ENCODE results near the gene TMEM179.
"Not testable (repeated sequence)": the region's sequence is repeated elsewhere in the genome, so short reads cannot be mapped to it uniquely, and the experiment has no call there.

TMEM179 gene

GRCh38 chr14:104580961-104581360 lies 23.6 kb downstream of the TMEM179 start:
- Histone ChIP-seq H3K9me3 (ENCODE audit: control insufficient read depth, low read length) (no peaks in the 10 kb centered on the region), H3K27ac (ENCODE audit: insufficient read depth, low read length, poor library complexity, severe bottlenecking) (no peak overlapping the region), H3K4me3 (ENCODE audit: insufficient read depth, low read depth, low read length, poor library complexity, severe bottlenecking) (no peak overlapping the region), H3K27me3 (replicated peaks; ENCODE audit: control insufficient read depth, insufficient read depth, low read length, poor library complexity, severe bottlenecking) (no peaks in the 10 kb centered on the region), H3K36me3 (ENCODE audit: control insufficient read depth, insufficient read depth, low read length) (no peaks in the 10 kb centered on the region), H3K4me1 (ENCODE audit: control insufficient read depth, insufficient read depth, low read length, poor library complexity, severe bottlenecking) (no peaks in the 10 kb centered on the region)
- DNase-seq = no peak

- H3K4me3 ChIP-seq (ENCODE audit: insufficient read depth, low read depth, low read length, poor library complexity, severe bottlenecking); H3K27ac ChIP-seq (ENCODE audit: insufficient read depth, low read length, poor library complexity, severe bottlenecking); H3K36me3 ChIP-seq (ENCODE audit: control insufficient read depth, insufficient read depth, low read length); H3K9me3 ChIP-seq (ENCODE audit: control insufficient read depth, low read length); DNase-seq; H3K27me3 ChIP-seq (replicated peaks; ENCODE audit: control insufficient read depth, insufficient read depth, low read length, poor library complexity, severe bottlenecking); H3K4me1 ChIP-seq (ENCODE audit: control insufficient read depth, insufficient read depth, low read length, poor library complexity, severe bottlenecking): not testable (repeated sequence)
Measured at GRCh38 chr14:104579939-104580338, 24.6 kb downstream of the TMEM179 start.

- H3K4me3 ChIP-seq (ENCODE audit: insufficient read depth, low read depth, low read length, poor library complexity, severe bottlenecking) = no peak within 1 kb of the TSS
- no peak for DNase-seq
Measured at GRCh38 chr14:104579507-104579906, 25.1 kb downstream of the TMEM179 start, which contains the start of gene C14orf180. Gene C14orf180 (plus strand): TSS chr14:104579764. CDS start chr14:104586431, 6,667 bp downstream.

GRCh38 chr14:104578321-104578720 lies 26.3 kb downstream of the TMEM179 start:
- H3K9me3 ChIP-seq (ENCODE audit: control insufficient read depth, low read length) = no peaks in the 10 kb centered on the region
- H3K4me1 ChIP-seq (ENCODE audit: control insufficient read depth, insufficient read depth, low read length, poor library complexity, severe bottlenecking) = no peaks in the 10 kb centered on the region
- no peak overlapping the region for H3K4me3 ChIP-seq (ENCODE audit: insufficient read depth, low read depth, low read length, poor library complexity, severe bottlenecking)
- H3K27ac ChIP-seq (ENCODE audit: insufficient read depth, low read length, poor library complexity, severe bottlenecking) = no peak overlapping the region
- H3K27me3 ChIP-seq (replicated peaks; ENCODE audit: control insufficient read depth, insufficient read depth, low read length, poor library complexity, severe bottlenecking) = no peaks in the 10 kb centered on the region
- no peak for DNase-seq
- no peaks in the 10 kb centered on the region for H3K36me3 ChIP-seq (ENCODE audit: control insufficient read depth, insufficient read depth, low read length)

More at GRCh38 chr14:104579507-104579906, 25.1 kb downstream of the TMEM179 start, which contains the start of gene C14orf180:
- no peaks in the 10 kb centered on the region for H3K36me3 ChIP-seq (ENCODE audit: control insufficient read depth, insufficient read depth, low read length)
- H3K27me3 ChIP-seq (replicated peaks; ENCODE audit: control insufficient read depth, insufficient read depth, low read length, poor library complexity, severe bottlenecking) = no peaks in the 10 kb centered on the region
- no peak within 1 kb of the TSS for H3K27ac ChIP-seq (ENCODE audit: insufficient read depth, low read length, poor library complexity, severe bottlenecking)
- no peaks in the 10 kb centered on the region for H3K9me3 ChIP-seq (ENCODE audit: control insufficient read depth, low read length)
- H3K4me1 ChIP-seq (ENCODE audit: control insufficient read depth, insufficient read depth, low read length, poor library complexity, severe bottlenecking) = no peaks in the 10 kb centered on the region

GRCh38 chr14:104577847-104578301 lies 26.7 kb downstream of the TMEM179 start:
- no peaks in the 10 kb centered on the region for H3K27me3 ChIP-seq (replicated peaks; ENCODE audit: control insufficient read depth, insufficient read depth, low read length, poor library complexity, severe bottlenecking)
- H3K4me1 ChIP-seq (ENCODE audit: control insufficient read depth, insufficient read depth, low read length, poor library complexity, severe bottlenecking) = no peaks in the 10 kb centered on the region
- no peak for DNase-seq
- no peak overlapping the region for H3K27ac ChIP-seq (ENCODE audit: insufficient read depth, low read length, poor library complexity, severe bottlenecking)
- no peaks in the 10 kb centered on the region for H3K36me3 ChIP-seq (ENCODE audit: control insufficient read depth, insufficient read depth, low read length)
- no peaks in the 10 kb centered on the region for H3K9me3 ChIP-seq (ENCODE audit: control insufficient read depth, low read length)
- H3K4me3 ChIP-seq (ENCODE audit: insufficient read depth, low read depth, low read length, poor library complexity, severe bottlenecking) = no peak overlapping the region

GRCh38 chr14:104577426-104577825 lies 27.1 kb downstream of the TMEM179 start:
- H3K27me3 ChIP-seq (replicated peaks; ENCODE audit: control insufficient read depth, insufficient read depth, low read length, poor library complexity, severe bottlenecking) = no peaks in the 10 kb centered on the region
- no peak for DNase-seq
- no peak overlapping the region for H3K27ac ChIP-seq (ENCODE audit: insufficient read depth, low read length, poor library complexity, severe bottlenecking)
- no peaks in the 10 kb centered on the region for H3K4me1 ChIP-seq (ENCODE audit: control insufficient read depth, insufficient read depth, low read length, poor library complexity, severe bottlenecking)
- H3K4me3 ChIP-seq (ENCODE audit: insufficient read depth, low read depth, low read length, poor library complexity, severe bottlenecking) = no peak overlapping the region
- no peaks in the 10 kb centered on the region for H3K9me3 ChIP-seq (ENCODE audit: control insufficient read depth, low read length)
- H3K36me3 ChIP-seq (ENCODE audit: control insufficient read depth, insufficient read depth, low read length) = no peaks in the 10 kb centered on the region

GRCh38 chr14:104576970-104577332 lies 27.6 kb downstream of the TMEM179 start:
- no peak overlapping the region for H3K4me3 ChIP-seq (ENCODE audit: insufficient read depth, low read depth, low read length, poor library complexity, severe bottlenecking)

GRCh38 chr14:104576232-104576969 lies 28.2 kb downstream of the TMEM179 start:
- H3K27ac ChIP-seq (ENCODE audit: insufficient read depth, low read length, poor library complexity, severe bottlenecking) = no peak overlapping the region
- DNase-seq = no peak
- no peaks in the 10 kb centered on the region for H3K36me3 ChIP-seq (ENCODE audit: control insufficient read depth, insufficient read depth, low read length)
- H3K4me1 ChIP-seq (ENCODE audit: control insufficient read depth, insufficient read depth, low read length, poor library complexity, severe bottlenecking) = no peaks in the 10 kb centered on the region
- no peaks in the 10 kb centered on the region for H3K9me3 ChIP-seq (ENCODE audit: control insufficient read depth, low read length)
- H3K27me3 ChIP-seq (replicated peaks; ENCODE audit: control insufficient read depth, insufficient read depth, low read length, poor library complexity, severe bottlenecking) = no peaks in the 10 kb centered on the region
- no peak overlapping the region for H3K4me3 ChIP-seq (ENCODE audit: insufficient read depth, low read depth, low read length, poor library complexity, severe bottlenecking)

More at GRCh38 chr14:104576970-104577332, 27.6 kb downstream of the TMEM179 start:
- no peaks in the 10 kb centered on the region for H3K9me3 ChIP-seq (ENCODE audit: control insufficient read depth, low read length)
- H3K27me3 ChIP-seq (replicated peaks; ENCODE audit: control insufficient read depth, insufficient read depth, low read length, poor library complexity, severe bottlenecking) = no peaks in the 10 kb centered on the region
- H3K27ac ChIP-seq (ENCODE audit: insufficient read depth, low read length, poor library complexity, severe bottlenecking) = no peak overlapping the region
- DNase-seq = no peak
- H3K36me3 ChIP-seq (ENCODE audit: control insufficient read depth, insufficient read depth, low read length) = no peaks in the 10 kb centered on the region
- H3K4me1 ChIP-seq (ENCODE audit: control insufficient read depth, insufficient read depth, low read length, poor library complexity, severe bottlenecking) = no peaks in the 10 kb centered on the region

GRCh38 chr14:104574978-104575583 lies 29.5 kb downstream of the TMEM179 start:
- Histone ChIP-seq H3K4me3 (ENCODE audit: insufficient read depth, low read depth, low read length, poor library complexity, severe bottlenecking) (no peak overlapping the region), H3K27me3 (replicated peaks; ENCODE audit: control insufficient read depth, insufficient read depth, low read length, poor library complexity, severe bottlenecking) (no peaks in the 10 kb centered on the region), H3K36me3 (ENCODE audit: control insufficient read depth, insufficient read depth, low read length) (no peaks in the 10 kb centered on the region), H3K9me3 (ENCODE audit: control insufficient read depth, low read length) (no peaks in the 10 kb centered on the region), H3K4me1 (ENCODE audit: control insufficient read depth, insufficient read depth, low read length, poor library complexity, severe bottlenecking) (no peaks in the 10 kb centered on the region), H3K27ac (ENCODE audit: insufficient read depth, low read length, poor library complexity, severe bottlenecking) (no peak overlapping the region)
- DNase-seq = no peak

- Histone ChIP-seq H3K4me1 (ENCODE audit: control insufficient read depth, insufficient read depth, low read length, poor library complexity, severe bottlenecking) (no peaks in the 10 kb centered on the region), H3K27me3 (replicated peaks; ENCODE audit: control insufficient read depth, insufficient read depth, low read length, poor library complexity, severe bottlenecking) (no peaks in the 10 kb centered on the region), H3K27ac (ENCODE audit: insufficient read depth, low read length, poor library complexity, severe bottlenecking) (no peak overlapping the region), H3K4me3 (ENCODE audit: insufficient read depth, low read depth, low read length, poor library complexity, severe bottlenecking) (no peak overlapping the region), H3K9me3 (ENCODE audit: control insufficient read depth, low read length) (no peaks in the 10 kb centered on the region), H3K36me3 (ENCODE audit: control insufficient read depth, insufficient read depth, low read length) (no peaks in the 10 kb centered on the region)
- no peak for DNase-seq
Measured at GRCh38 chr14:104574536-104574935, 30.0 kb downstream of the TMEM179 start.
